ENCODE results near the gene NAA15. TPM values are rescaled to one million over a fixed set of nuclear protein-coding genes. Genes with fewer than 3 reads are reported as not detected.

The NAA15 gene
- total and polyA plus RNA-seq, 2 donors (not counting 3 experiments of a cell fraction or from before 2014, with no cell fraction given): 4.5 to 67.9 TPM

- Histone ChIP-seq H3K9me1 (replicated peaks; ENCODE audit: control insufficient read depth, extremely low read depth, insufficient read depth, low read length) (no peaks in the 10 kb centered on the region), H3K27me3 (ENCODE audit: control insufficient read depth in 2 of 2, insufficient read depth in 2 of 2, low read length in 2 of 2) (no peaks in the 10 kb centered on the region), H3K79me2 (ENCODE audit: control insufficient read depth, insufficient read depth, low read length) (no peaks in the 10 kb centered on the region), H3K36me3 (ENCODE audit: control insufficient read depth in 2 of 2, extremely low read depth in 1 of 2, insufficient read depth in 2 of 2, low read length in 2 of 2) (no peaks in the 10 kb centered on the region), H3K4me1 (ENCODE audit: control insufficient read depth, extremely low read depth, insufficient read depth, low read length) (peaks cover 26% of the 10 kb centered on the region), H3K27ac (ENCODE audit: insufficient read depth, low read depth, low read length) (peak overlapping the region; percentile 38), H3K9me3 (replicated peaks; ENCODE audit: control insufficient read depth, insufficient read depth, low read length) (no peaks in the 10 kb centered on the region), H2AFZ (ENCODE audit: low read depth, low read length) (peak overlapping the region; percentile 68), H3K4me2 (ENCODE audit: insufficient read depth, low read length) (peak overlapping the region; percentile 40), H4K20me1 (replicated peaks; ENCODE audit: control insufficient read depth, extremely low read depth, insufficient read depth, low read length) (no peaks in the 10 kb centered on the region), H3K9ac (replicated peaks; ENCODE audit: extremely low read depth, insufficient read depth, low read length) (no peak overlapping the region), H3K4me3 (replicated peaks in 1 of 3; ENCODE audit: insufficient read depth in 1 of 3, low read depth in 1 of 3, low read length in 3 of 3) (no peak overlapping the region)
- ChIA-PET CTCF (interaction anchor here (0.6 to 5.0 kb wide), 13 partner anchors 11 to 252 kb away, joined by 3 to 74 read pairs (median 5); partner anchors contain the start of genes ELF2 and NAA15), POLR2A (interaction anchor here (1.4 kb wide), 1 partner anchor 19 kb away, joined by 4 read pairs; the partner anchor contains the start of gene NAA15)
- no peak for FAIRE-seq
- TF ChIP-seq MYC (IDR thresholded peaks at IDR 0.05; ENCODE audit: low read depth, low read length): no peak
- peak; percentile 72 for TF ChIP-seq GATA2 (IDR thresholded peaks at IDR 0.05; ENCODE audit: insufficient read depth, insufficient read length, low read depth, low read length)
- peak; percentile 64 for DNase-seq (ENCODE audit: low read depth, low spot score)
- dilution Hi-C loops (cut with MboI; ENCODE audit: extremely low pct_ligation_motif_present, low sequenced_read_pairs): no loop called here
- intact Hi-C loops (cut with micrococcal nuclease): loop anchor here (5.0 kb wide), 2 partner anchors 55 to 185 kb away; no protein-coding TSS in a partner anchor
- no TSS peak for BruUV-seq (replicated peaks)
Measured at GRCh38 chr4:139282065-139282720, 19.1 kb upstream of the NAA15 start.

- no peak overlapping the region for H2AFZ ChIP-seq (ENCODE audit: low read depth, low read length)
Measured at GRCh38 chr4:139282721-139283075, 18.6 kb upstream of the NAA15 start.

More at GRCh38 chr4:139282721-139283075, 18.6 kb upstream of the NAA15 start:
- intact Hi-C loops (cut with micrococcal nuclease): loop anchor here (5.0 kb wide), 2 partner anchors 55 to 185 kb away; no protein-coding TSS in a partner anchor
- peak overlapping the region; percentile 40 for H3K4me2 ChIP-seq (ENCODE audit: insufficient read depth, low read length)
- H3K27me3 ChIP-seq (ENCODE audit: control insufficient read depth in 2 of 2, insufficient read depth in 2 of 2, low read length in 2 of 2): no peaks in the 10 kb centered on the region
- H3K79me2 ChIP-seq (ENCODE audit: control insufficient read depth, insufficient read depth, low read length): no peaks in the 10 kb centered on the region
- no peak for TF ChIP-seq EZH2 (IDR thresholded peaks at IDR 0.05; ENCODE audit: borderline replicate concordance, low read depth, low read length, severe bottlenecking)
- no peak for TF ChIP-seq FOS (IDR thresholded peaks at IDR 0.05; ENCODE audit: borderline replicate concordance, insufficient read depth, low read length)
- no peak for TF ChIP-seq MYC (IDR thresholded peaks at IDR 0.05; ENCODE audit: low read depth, low read length)
- no peak for TF ChIP-seq MAX (IDR thresholded peaks at IDR 0.05; ENCODE audit: insufficient read depth, insufficient read length)
- TF ChIP-seq POLR2AphosphoS5 (IDR thresholded peaks at IDR 0.05; ENCODE audit: insufficient read depth, low read depth, low read length): no peak
- TF ChIP-seq JUN (IDR thresholded peaks at IDR 0.05; ENCODE audit: borderline replicate concordance, insufficient read depth, insufficient read length, low read depth): no peak
- ChIA-PET CTCF (interaction anchor here (0.6 to 5.0 kb wide), 12 partner anchors 10 to 252 kb away, joined by 3 to 74 read pairs (median 4); partner anchors contain the start of genes ELF2 and NAA15), POLR2A (interaction anchor here (1.4 kb wide), 1 partner anchor 18 kb away, joined by 4 read pairs; the partner anchor contains the start of gene NAA15)
- no peaks in the 10 kb centered on the region for H3K9me3 ChIP-seq (replicated peaks; ENCODE audit: control insufficient read depth, insufficient read depth, low read length)
- dilution Hi-C loops (cut with MboI; ENCODE audit: extremely low pct_ligation_motif_present, low sequenced_read_pairs): no loop called here
- no TSS peak for BruUV-seq (replicated peaks)
- DNase-seq (ENCODE audit: low read depth, low spot score) (no peak), FAIRE-seq (no peak)
- no peaks in the 10 kb centered on the region for H4K20me1 ChIP-seq (replicated peaks; ENCODE audit: control insufficient read depth, extremely low read depth, insufficient read depth, low read length)
- H3K4me3 ChIP-seq (replicated peaks in 1 of 3; ENCODE audit: insufficient read depth in 1 of 3, low read depth in 1 of 3, low read length in 3 of 3): no peak overlapping the region
- no peaks in the 10 kb centered on the region for H3K9me1 ChIP-seq (replicated peaks; ENCODE audit: control insufficient read depth, extremely low read depth, insufficient read depth, low read length)
- H3K9ac ChIP-seq (replicated peaks; ENCODE audit: extremely low read depth, insufficient read depth, low read length): no peak overlapping the region
- H3K27ac ChIP-seq (ENCODE audit: insufficient read depth, low read depth, low read length): no peak overlapping the region
- peaks cover 26% of the 10 kb centered on the region for H3K4me1 ChIP-seq (ENCODE audit: control insufficient read depth, extremely low read depth, insufficient read depth, low read length)
- no peaks in the 10 kb centered on the region for H3K36me3 ChIP-seq (ENCODE audit: control insufficient read depth in 2 of 2, extremely low read depth in 1 of 2, insufficient read depth in 2 of 2, low read length in 2 of 2)

Measured in endothelial cell of umbilical vein (primary cell).